PC-9 (cell line): ENCODE measurements around the gene NPHS1. TPM values are rescaled to one million over a fixed set of nuclear protein-coding genes. Genes with fewer than 3 reads are reported as not detected.

ENCODE experiments used
- BruUV-seq: library from RNA; stranded (reverse); fragments of 400-500 nt; replicated peaks from 2 replicates; lab custom pipeline; 2021; lab: Mats Ljungman, UMichigan
- CTCF ChIA-PET: fragments of 300-600 bp; sonication (Branson Sonifier 250); formaldehyde crosslinking; loops from one replicate; lab custom pipeline; 2022; ENCODE audit warnings: antibody characterized with exemption; lab: Charles Lee
- POLR2A ChIA-PET: fragments of 300-600 bp; sonication (Branson Sonifier 250); formaldehyde crosslinking; loops from one replicate; lab custom pipeline; 2022; ENCODE audit warnings: antibody characterized with exemption; ENCODE audit not compliant: unreplicated experiment; lab: Charles Lee
- DNase-seq, 2 experiments: peaks; one replicate each; pipeline versions ENCODE4 v3.0.0 to v3.0.0-alpha.2; 2015 to 2022; ENCODE audit warnings: mixed read lengths in 1 of 2
- H2AFZ ChIP-seq: fragments of 200-600 bp; sonication (generic); 2 replicates; pipeline ENCODE4 v1.8.1; 2017; ENCODE audit warnings: antibody characterized with exemption
- H3F3A ChIP-seq: fragments of 200-600 bp; sonication (generic); 2 replicates; pipeline ENCODE4 v1.8.1; 2017; ENCODE audit warnings: antibody characterized with exemption, mild to moderate bottlenecking, low read depth; ENCODE audit not compliant: insufficient read depth
- H3K27ac ChIP-seq: fragments of 200-600 bp; sonication (generic); 2 replicates; pipeline ENCODE4 v1.6.1; 2016; ENCODE audit warnings: mixed run types
- H3K27me3 ChIP-seq: fragments of 200-600 bp; sonication (generic); 2 replicates; pipeline ENCODE4 v1.6.1; 2016; ENCODE audit warnings: low read depth, mixed run types; ENCODE audit not compliant: insufficient read depth
- H3K36me3 ChIP-seq: fragments of 200-600 bp; sonication (generic); 2 replicates; pipeline ENCODE4 v1.6.1; 2016; ENCODE audit warnings: low read depth, mixed run types
- H3K4me1 ChIP-seq: fragments of 200-600 bp; sonication (generic); replicated peaks from 2 replicates; pipeline ENCODE4 v1.6.1; 2016; ENCODE audit warnings: mixed run types; ENCODE audit not compliant: insufficient read depth
- H3K4me2 ChIP-seq: fragments of 200-600 bp; sonication (generic); 2 replicates; pipeline ENCODE4 v1.6.1; 2017; ENCODE audit warnings: mixed run types
- H3K4me3 ChIP-seq: fragments of 200-600 bp; sonication (generic); 2 replicates; pipeline ENCODE4 v1.6.1; 2016; ENCODE audit warnings: mixed run types
- H3K79me2 ChIP-seq: fragments of 200-600 bp; sonication (generic); 2 replicates; pipeline ENCODE4 v1.6.1; 2017; ENCODE audit warnings: low read depth, mixed run types
- H3K9me2 ChIP-seq: fragments of 200-600 bp; sonication (generic); 2 replicates; pipeline ENCODE4 v1.8.1; 2017; ENCODE audit warnings: mild to moderate bottlenecking; ENCODE audit not compliant: insufficient read depth
- H3K9me3 ChIP-seq: fragments of 200-600 bp; sonication (generic); 2 replicates; pipeline ENCODE4 v1.8.1; 2016; ENCODE audit warnings: low read depth; ENCODE audit not compliant: insufficient read depth
- H4K20me1 ChIP-seq: fragments of 200-600 bp; sonication (generic); 2 replicates; pipeline ENCODE4 v1.8.1; 2017; ENCODE audit not compliant: insufficient read depth
- CTCF ChIP-seq: fragments of 200-600 bp; sonication (generic); conservative IDR thresholded peaks from 2 replicates; pipeline ENCODE4 v1.6.1; 2017; ENCODE audit warnings: mixed run types, antibody characterized with exemption, mild to moderate bottlenecking, moderate library complexity
- EZH2 ChIP-seq: fragments of 200-600 bp; sonication (generic); IDR thresholded peaks from 2 replicates; pipeline ENCODE4 v1.8.0; 2017; ENCODE audit warnings: antibody characterized with exemption, low read depth
- intact Hi-C: fragments of 100-400 bp; cut with micrococcal nuclease; formaldehyde crosslinking; loops from one replicate; pipeline ENCODE4 v1.10.0; 2022; ENCODE audit not compliant: unreplicated experiment
- total RNA-seq: library from RNA; stranded (reverse); gene quantifications from 2 replicates; pipeline ENCODE4 v1.2.3, GENCODE V29; 2021

The NPHS1 gene
- total RNA-seq, 1 experiment from 2014 or later: not detected

- Histone ChIP-seq H3K4me1 (peaks cover 8% of the 10 kb centered on the region; the same call in 1 of the 2 replicates), H3K36me3 (peaks cover 10% of the 10 kb centered on the region; the same call in 1 of the 2 replicates), H3K9me3 (no peaks in the 10 kb centered on the region), H3K9me2 (no peaks in the 10 kb centered on the region), H2AFZ (peak overlapping the region; percentile 92; the same call in 1 of the 2 replicates), H3K4me3 (peak overlapping the region; percentile 79), H3K4me2 (peak overlapping the region; percentile 87), H3F3A (peaks cover 4% of the 10 kb centered on the region; the same call in 1 of the 2 replicates), H3K79me2 (peaks cover 16% of the 10 kb centered on the region), H3K27me3 (no peaks in the 10 kb centered on the region), H4K20me1 (no peaks in the 10 kb centered on the region), H3K27ac (no peak overlapping the region)
- TF ChIP-seq EZH2 (no peak), CTCF (no peak)
- ChIA-PET POLR2A (no interaction called here), CTCF (no interaction called here)
- DNase-seq: no peak
- intact Hi-C loops: no loop called here
- BruUV-seq: no TSS peak
Measured at GRCh38 chr19:35898499-35898809, 46.1 kb upstream of the NPHS1 start.

DNA sequence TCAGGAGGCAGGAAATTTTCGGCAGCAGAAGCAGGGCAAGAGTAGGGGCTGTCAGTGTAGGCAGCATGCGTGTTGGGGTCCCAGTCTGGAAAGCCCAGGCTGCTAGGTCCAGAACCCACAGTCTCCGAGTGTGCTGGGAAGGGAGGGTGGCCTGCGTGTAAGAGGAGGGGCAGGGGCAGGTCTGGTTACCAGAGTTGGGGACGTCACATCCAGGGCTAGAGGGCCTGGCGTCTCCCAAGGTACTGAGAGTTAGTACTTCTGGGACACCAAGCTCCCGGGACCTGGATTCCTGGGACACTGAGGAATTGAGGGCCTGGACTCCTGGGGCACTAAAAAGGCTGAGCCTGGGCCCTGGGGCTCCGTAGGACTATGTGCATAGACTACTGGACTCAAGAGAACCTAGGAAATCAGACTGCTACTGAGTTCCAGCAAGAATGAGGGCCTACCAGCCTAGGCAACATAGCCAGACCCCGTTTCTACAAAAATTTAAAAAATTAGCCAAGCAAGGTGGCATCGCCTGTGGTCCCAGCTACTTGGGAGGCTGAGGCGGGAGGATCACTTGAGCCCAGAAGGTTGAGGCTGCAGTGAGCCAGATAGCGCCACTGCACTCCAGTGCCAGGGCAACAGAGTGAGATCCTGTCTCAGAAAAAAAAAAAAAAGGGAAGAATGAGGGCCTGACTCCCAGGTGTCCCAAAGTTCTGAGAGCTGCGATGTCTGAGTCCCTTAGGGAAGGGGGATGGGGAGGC, 45.6 kb upstream of the NPHS1 start:
- no peak overlapping the region for H3K27ac ChIP-seq
- no peak for TF ChIP-seq EZH2
- no peak for TF ChIP-seq CTCF

GRCh38 chr19:35896643-35897040, 44.3 kb upstream of the NPHS1 start:
- no peak overlapping the region for H3K4me3 ChIP-seq
- no peaks in the 10 kb centered on the region for H4K20me1 ChIP-seq
- H3K27ac ChIP-seq: no peak overlapping the region
- no TSS peak for BruUV-seq
- H3F3A ChIP-seq: peaks cover 4% of the 10 kb centered on the region; the same call in 1 of the 2 replicates
- POLR2A ChIA-PET: no interaction called here
- CTCF ChIA-PET: interaction anchor here (0.5 kb wide), 1 partner anchor 13 kb away, joined by 3 read pairs; no protein-coding TSS in a partner anchor
- TF ChIP-seq CTCF: no peak
- no peak for TF ChIP-seq EZH2
- H3K27me3 ChIP-seq: no peaks in the 10 kb centered on the region
- peaks cover 8% of the 10 kb centered on the region; the same call in 1 of the 2 replicates for H3K4me1 ChIP-seq
- H3K9me3 ChIP-seq: no peaks in the 10 kb centered on the region
- H2AFZ ChIP-seq: no peak overlapping the region
- peaks cover 16% of the 10 kb centered on the region for H3K79me2 ChIP-seq
- no peaks in the 10 kb centered on the region for H3K9me2 ChIP-seq
- H3K36me3 ChIP-seq: peaks cover 16% of the 10 kb centered on the region; the same call in 1 of the 2 replicates
- intact Hi-C loops: no loop called here
- H3K4me2 ChIP-seq: no peak overlapping the region
- DNase-seq: no peak

More for the DNA sequence above, 45.6 kb upstream of the NPHS1 start:
- intact Hi-C loops: no loop called here
- H4K20me1 ChIP-seq: no peaks in the 10 kb centered on the region
- H3K9me3 ChIP-seq: no peaks in the 10 kb centered on the region
- BruUV-seq: no TSS peak
- H3K4me2 ChIP-seq: peak overlapping the region; percentile 87
- H3K27me3 ChIP-seq: no peaks in the 10 kb centered on the region
- no peaks in the 10 kb centered on the region for H3K9me2 ChIP-seq
- peaks cover 16% of the 10 kb centered on the region for H3K79me2 ChIP-seq
- DNase-seq: no peak
- peaks cover 4% of the 10 kb centered on the region; the same call in 1 of the 2 replicates for H3F3A ChIP-seq
- H3K4me1 ChIP-seq: peaks cover 8% of the 10 kb centered on the region; the same call in 1 of the 2 replicates
- ChIA-PET POLR2A (interaction anchor here (0.6 kb wide), 1 partner anchor 584 kb away, joined by 3 read pairs; no protein-coding TSS in a partner anchor), CTCF (no interaction called here)
- peaks cover 11% of the 10 kb centered on the region; the same call in 1 of the 2 replicates for H3K36me3 ChIP-seq
- no peak overlapping the region for H2AFZ ChIP-seq
- H3K4me3 ChIP-seq: no peak overlapping the region
